Measurements from ENCODE around the gene TNRC6A.
"Not testable (repeated sequence)": the region's sequence is repeated elsewhere in the genome, so short reads cannot be mapped to it uniquely, and the experiment has no call there.

The TNRC6A gene

GRCh38 chr16:24807301-24807700 lies 77.8 kb downstream of the TNRC6A start:
- in situ Hi-C loops (cut with HindIII; ENCODE audit: low sequenced_read_pairs) = no loop called here

DNA sequence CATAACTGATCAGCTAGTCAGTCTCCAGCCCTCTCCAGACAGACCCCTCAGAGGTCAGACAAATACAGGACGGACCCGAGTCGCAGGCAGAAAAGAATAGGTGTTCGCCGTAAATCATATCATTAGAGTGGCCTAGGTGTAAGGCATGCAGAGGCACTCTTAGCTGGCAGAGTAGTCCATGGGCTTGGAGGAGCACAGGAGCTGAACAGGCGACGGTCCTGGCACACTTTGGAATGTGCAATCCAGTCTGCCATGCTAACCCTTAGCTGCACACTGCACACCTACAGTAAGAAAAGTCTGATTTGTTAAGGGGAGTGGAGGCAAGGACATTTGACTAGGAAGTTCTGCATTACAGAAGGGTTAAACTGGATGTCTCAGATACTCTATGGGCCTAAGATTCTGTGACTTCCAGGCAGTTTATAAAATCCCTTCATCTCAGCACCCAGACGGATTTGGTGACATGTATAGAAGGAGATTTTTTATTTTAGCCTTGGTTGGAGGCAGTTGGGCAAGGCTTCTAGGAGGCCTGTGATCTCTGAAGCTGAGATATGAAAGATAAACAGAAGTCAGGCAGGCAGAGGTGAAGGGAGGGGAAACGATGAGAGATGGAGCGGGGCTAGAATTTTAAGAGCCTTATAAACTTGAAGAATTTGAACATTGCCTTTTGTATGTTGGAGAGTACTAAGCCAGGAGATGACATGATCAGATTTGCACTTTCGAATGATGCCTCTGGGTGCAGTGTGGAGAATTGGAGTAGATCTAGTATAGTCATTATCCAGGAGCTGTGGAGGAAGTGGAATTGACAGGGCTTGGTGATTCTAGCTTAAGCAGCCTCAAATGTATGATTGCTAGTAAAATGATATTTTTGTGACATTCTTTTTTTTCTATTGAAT lies 81.7 kb downstream of the TNRC6A start:
- in situ Hi-C loops (cut with HindIII; ENCODE audit: low sequenced_read_pairs) = no loop called here

DNA sequence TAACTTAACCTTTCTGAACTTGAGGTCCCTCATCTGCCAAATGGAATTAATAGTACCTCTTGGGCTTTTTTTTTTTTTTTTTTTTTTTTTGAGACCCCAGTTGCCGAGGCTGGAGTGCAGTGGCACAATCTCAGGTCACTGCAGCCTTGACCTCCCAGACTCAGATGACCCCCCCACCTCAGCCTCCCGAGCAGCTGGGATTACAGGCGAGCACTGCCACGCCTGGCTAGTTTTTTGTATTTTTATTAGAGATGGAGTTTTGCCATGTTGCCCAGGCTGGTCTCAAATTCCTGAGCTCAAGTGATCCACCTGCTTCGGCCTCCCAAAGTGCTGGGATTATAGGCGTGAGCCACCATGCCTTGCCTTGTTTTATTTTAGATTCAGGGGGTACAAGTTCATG lies 83.4 kb downstream of the TNRC6A start:
- in situ Hi-C loops (cut with HindIII; ENCODE audit: low sequenced_read_pairs) = not testable (repeated sequence)

DNA sequence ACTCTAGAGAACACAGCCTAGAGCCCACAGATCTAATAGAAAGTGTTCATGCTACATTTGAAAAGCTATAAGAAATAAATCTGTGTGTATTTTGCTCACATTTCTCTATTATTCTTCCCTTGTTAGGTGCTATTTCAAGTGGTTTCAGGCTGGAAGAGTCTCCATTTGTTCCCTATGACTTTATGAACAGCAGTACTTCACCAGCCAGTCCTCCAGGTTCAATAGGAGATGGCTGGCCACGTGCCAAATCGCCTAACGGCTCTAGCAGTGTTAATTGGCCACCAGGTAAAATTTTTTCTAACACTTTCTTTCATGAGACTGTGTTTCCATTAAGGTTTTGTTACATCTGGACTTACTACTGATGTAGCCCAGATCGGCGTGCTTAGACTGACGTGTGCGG lies 85.6 kb downstream of the TNRC6A start:
- in situ Hi-C loops (cut with HindIII; ENCODE audit: low sequenced_read_pairs) = loop anchor here (5.0 kb wide), 1 partner anchor 97 kb away; no protein-coding TSS in a partner anchor

DNA sequence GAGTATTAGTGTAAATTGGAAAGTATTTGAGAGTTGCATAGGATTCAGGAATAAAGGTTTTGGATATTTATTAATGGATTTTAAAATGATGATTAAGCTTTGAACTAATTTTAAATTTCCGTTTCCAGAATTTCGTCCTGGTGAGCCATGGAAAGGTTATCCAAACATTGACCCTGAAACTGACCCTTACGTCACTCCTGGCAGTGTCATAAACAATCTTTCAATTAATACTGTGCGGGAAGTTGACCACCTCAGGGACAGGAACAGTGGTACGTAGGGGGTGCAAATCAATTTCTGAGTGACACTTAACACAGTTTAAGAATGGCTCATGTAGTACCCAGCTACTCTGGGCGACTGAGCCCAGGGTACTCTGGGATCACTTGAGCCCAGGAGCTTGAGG lies 87.2 kb downstream of the TNRC6A start:
- in situ Hi-C loops (cut with HindIII; ENCODE audit: low sequenced_read_pairs) = loop anchor here (5.0 kb wide), 1 partner anchor 96 kb away; no protein-coding TSS in a partner anchor

- in situ Hi-C loops (cut with HindIII; ENCODE audit: low sequenced_read_pairs) = loop anchor here (5.0 kb wide), 1 partner anchor 93 kb away; no protein-coding TSS in a partner anchor
Measured at GRCh38 chr16:24819462-24820040, 90.1 kb downstream of the TNRC6A start.

DNA sequence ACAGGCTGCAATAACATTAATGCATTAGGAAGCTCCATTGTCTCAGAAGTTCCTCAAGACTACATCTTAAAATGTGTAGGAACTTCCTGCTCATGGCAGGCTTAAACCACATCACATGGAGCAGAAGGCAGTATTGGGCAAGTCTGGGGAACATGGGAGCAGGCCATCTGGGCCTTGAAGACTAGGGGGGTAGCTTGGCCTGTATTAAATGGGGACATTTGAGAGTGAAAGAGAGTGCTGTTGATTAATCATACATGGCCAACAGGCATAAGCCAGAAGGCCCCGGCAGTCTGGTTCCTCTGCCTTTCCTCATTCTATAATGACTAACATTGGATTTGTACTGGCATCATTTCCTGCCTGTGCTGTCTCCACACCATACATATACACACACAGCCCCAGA lies 91.1 kb downstream of the TNRC6A start:
- in situ Hi-C loops (cut with HindIII; ENCODE audit: low sequenced_read_pairs) = no loop called here

GRCh38 chr16:24821129-24821528 lies 91.7 kb downstream of the TNRC6A start:
- in situ Hi-C loops (cut with HindIII; ENCODE audit: low sequenced_read_pairs) = no loop called here

GRCh38 chr16:24822542-24822941 lies 93.1 kb downstream of the TNRC6A start:
- in situ Hi-C loops (cut with HindIII; ENCODE audit: low sequenced_read_pairs) = no loop called here

- in situ Hi-C loops (cut with HindIII; ENCODE audit: low sequenced_read_pairs) = no loop called here
Measured at GRCh38 chr16:24822974-24823373, 93.5 kb downstream of the TNRC6A start.

DNA sequence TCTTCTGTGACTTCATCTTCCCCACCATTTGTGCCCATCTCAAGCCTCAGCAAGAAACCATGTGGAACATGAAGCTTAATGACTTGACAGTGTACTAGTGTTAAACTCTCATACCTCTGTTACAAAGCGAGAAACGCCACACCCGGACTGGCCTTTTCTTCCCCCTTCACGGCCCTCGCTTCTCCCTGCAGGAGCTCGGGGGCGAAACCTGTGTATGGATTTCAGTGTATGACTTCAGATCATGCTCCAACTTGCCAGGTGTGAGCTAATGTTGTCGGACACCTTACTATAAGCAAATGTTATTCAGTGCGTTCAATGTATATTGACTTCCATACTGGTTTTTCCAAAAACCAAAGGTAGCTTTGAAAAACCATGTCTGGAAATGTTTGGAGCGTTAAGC lies 96.2 kb downstream of the TNRC6A start:
- in situ Hi-C loops (cut with HindIII; ENCODE audit: low sequenced_read_pairs) = loop anchor here (5.0 kb wide), 2 partner anchors 52 to 127 kb away; no protein-coding TSS in a partner anchor

DNA sequence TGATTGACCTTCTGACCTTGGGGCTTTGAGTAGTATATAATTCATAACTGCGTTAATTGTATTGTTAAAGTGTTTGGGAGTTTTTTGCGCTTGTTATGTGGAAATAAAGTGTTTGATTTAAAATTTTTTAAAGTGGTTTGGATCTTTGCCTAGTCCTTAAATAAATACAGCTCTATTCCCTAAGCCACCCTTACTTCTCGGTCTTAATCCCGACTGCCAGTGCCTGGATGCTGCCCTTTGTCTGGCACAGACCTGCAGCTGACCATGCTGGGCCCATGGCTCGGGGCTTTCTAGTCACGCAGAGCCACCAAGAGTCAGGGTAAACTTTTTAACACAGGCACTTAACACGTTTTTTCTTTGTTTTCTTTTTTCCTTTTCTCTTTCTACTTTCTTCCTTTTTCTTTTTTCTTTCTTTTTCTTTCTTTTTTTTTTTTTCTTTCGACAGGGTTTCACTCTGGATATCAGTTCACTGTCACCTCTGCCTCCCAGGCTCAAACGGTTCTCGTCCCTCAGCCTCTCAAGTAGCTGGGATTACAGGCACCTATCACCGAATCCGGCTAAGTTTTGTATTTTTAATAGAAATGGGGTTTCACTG lies 96.7 kb downstream of the TNRC6A start:
- in situ Hi-C loops (cut with HindIII; ENCODE audit: low sequenced_read_pairs) = loop anchor here (5.0 kb wide), 2 partner anchors 51 to 126 kb away; no protein-coding TSS in a partner anchor

- in situ Hi-C loops (cut with HindIII; ENCODE audit: low sequenced_read_pairs) = loop anchor here (5.0 kb wide), 2 partner anchors 50 to 125 kb away; no protein-coding TSS in a partner anchor
Measured at GRCh38 chr16:24826817-24827566, 97.5 kb downstream of the TNRC6A start.

DNA sequence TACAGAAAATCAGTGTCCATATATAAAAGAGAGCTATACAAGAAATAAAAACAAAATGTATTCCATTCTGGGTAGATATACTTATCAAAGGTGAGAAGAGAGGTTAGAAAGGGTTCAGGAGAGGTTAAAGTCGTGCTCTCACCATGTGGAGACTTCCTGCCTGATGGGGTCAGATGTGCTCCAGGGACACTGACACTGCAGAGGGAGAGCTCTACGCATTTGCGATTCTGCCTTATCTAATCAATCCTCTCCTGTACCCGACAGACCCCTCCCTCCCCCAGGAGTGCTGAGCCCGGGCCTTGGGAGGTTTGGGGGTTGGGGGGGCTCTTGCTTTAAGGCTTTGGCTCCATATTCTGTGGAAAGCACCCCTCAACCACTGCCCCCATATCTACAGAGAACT lies 99.7 kb downstream of the TNRC6A start:
- in situ Hi-C loops (cut with HindIII; ENCODE audit: low sequenced_read_pairs) = loop anchor here (5.0 kb wide), 2 partner anchors 48 to 123 kb away; no protein-coding TSS in a partner anchor

DNA sequence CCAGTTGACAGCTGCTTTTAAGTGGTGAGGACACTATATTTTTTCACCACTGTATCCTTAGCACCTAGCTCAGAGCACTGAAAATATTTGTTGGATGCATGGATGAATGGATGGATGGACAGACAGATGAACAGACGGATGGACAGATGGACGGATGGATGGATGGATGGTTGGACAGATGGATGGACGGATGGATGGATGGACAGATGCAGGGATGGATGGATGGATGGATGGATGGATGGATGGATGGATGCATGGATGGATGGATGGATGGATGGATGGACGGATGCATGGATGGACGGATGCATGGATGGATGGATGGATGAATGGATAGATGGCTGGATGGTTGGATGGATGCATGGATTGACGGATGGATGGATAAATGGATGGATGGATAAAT lies 103.9 kb downstream of the TNRC6A start:
- in situ Hi-C loops (cut with HindIII; ENCODE audit: low sequenced_read_pairs) = no loop called here

- in situ Hi-C loops (cut with HindIII; ENCODE audit: low sequenced_read_pairs) = no loop called here
Measured at GRCh38 chr16:24834459-24835335, 105.2 kb downstream of the TNRC6A start.

DNA sequence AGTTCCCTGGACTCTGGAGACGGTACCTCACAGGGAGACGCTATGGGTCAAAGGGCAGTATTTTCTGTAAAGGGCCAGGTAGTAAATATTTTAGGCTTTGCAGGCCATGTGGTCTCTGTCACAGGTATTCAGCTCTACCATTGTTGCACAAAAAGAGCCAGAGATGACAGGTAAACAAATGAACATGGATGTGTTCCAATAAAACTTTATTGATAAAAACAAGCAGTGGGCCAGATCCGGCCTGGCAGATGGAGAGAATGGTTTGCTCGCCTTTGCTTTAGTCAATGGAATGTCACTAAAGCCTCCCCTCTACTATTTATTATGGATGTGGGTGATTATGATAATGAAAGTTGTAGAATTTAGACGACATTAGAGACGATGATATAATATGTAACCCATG lies 107.4 kb downstream of the TNRC6A start:
- in situ Hi-C loops (cut with HindIII; ENCODE audit: low sequenced_read_pairs) = no loop called here

DNA sequence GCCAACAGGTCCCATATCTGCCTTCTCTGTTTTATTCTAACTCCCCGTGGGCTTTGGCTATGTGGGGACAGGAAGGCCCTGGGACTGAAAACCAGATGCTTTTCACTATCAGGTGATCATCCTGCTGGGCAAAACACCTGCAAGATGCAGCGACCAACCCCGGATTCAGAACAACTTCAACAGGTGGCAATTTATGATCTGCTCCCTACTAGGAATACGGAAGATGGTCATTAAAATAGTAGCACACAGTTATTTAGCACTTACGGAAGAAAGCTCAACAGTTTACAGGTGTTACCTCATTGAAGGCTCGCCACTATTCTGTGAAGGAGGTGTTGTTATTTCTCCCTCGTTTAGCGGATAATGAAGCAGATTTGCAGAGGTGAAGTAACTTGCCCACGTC lies 108.5 kb downstream of the TNRC6A start:
- in situ Hi-C loops (cut with HindIII; ENCODE audit: low sequenced_read_pairs) = no loop called here

GRCh38 chr16:24838554-24839266 lies 109.3 kb downstream of the TNRC6A start:
- in situ Hi-C loops (cut with HindIII; ENCODE audit: low sequenced_read_pairs) = no loop called here

Measured in endothelial cell of hepatic sinusoid (primary cell).